ENCODE results near the gene FBXL19. TPM values are rescaled to one million over a fixed set of nuclear protein-coding genes. Genes with fewer than 3 reads are reported as not detected.

Gene FBXL19
- polyA plus RNA-seq, 1 of the 3 experiments (the other 2 are of a cell fraction): 20.6 TPM

GRCh38 chr16:30957456-30958174 lies 34.2 kb downstream of the FBXL19 start, which contains the start of gene SETD1A:
Gene SETD1A, plus strand, starts transcription at chr16:30957754. Its CDS starts 978 bp downstream, at chr16:30958732.
- no peaks in the 10 kb centered on the region for H3K27me3 ChIP-seq (ENCODE audit: insufficient read depth)
- peak within 1 kb of the TSS; percentile 99 for H2AFZ ChIP-seq (ENCODE audit: low read depth)
- H3K27ac ChIP-seq (ENCODE audit: low read depth in 2 of 2, low read length in 1 of 2): peak within 1 kb of the TSS; percentile 98 to 99
- ChIA-PET POLR2A (interaction anchor here (0.5 to 1.1 kb wide), 5 partner anchors 10 to 485 kb away, joined by 3 to 4 read pairs (median 3); partner anchors contain the start of genes ZNF646, ZNF668 and ZNF843), CTCF (interaction anchor here (2.3 kb wide), 1 partner anchor 9 kb away, joined by 5 read pairs; no protein-coding TSS in a partner anchor)
- H3K79me2 ChIP-seq (ENCODE audit: insufficient read depth): peaks cover 28% of the 10 kb centered on the region
- peaks cover 37% of the 10 kb centered on the region for H3F3A ChIP-seq (replicated peaks; ENCODE audit: insufficient read depth)
- no peaks in the 10 kb centered on the region for H3K9me2 ChIP-seq
- H3K4me3 ChIP-seq (ENCODE audit: low read depth in 2 of 2, low read length in 1 of 2): peak within 1 kb of the TSS; percentile 74 to 99
- H3K9ac ChIP-seq: peak within 1 kb of the TSS; percentile 100
- H3K4me2 ChIP-seq: peak within 1 kb of the TSS; percentile 93
- peaks cover 0 to 25% of the 10 kb centered on the region in 2 experiments; a peak in 1 of 4 replicates for H3K4me1 ChIP-seq (ENCODE audit: control insufficient read depth in 1 of 2, insufficient read depth in 2 of 2, low read depth in 1 of 2, low read length in 1 of 2)
- WGBS (ENCODE audit: low lambda C conversion rate): under 1% methylated on average over 28 of the region's 85 CpGs
- H3K36me3 ChIP-seq (replicated peaks in 1 of 2; ENCODE audit: control insufficient read depth in 1 of 2, insufficient read depth in 2 of 2, low read length in 1 of 2): peaks cover 27 to 38% of the 10 kb centered on the region in 2 experiments
- no peaks in the 10 kb centered on the region; the same call in 1 of the 2 replicates for H4K20me1 ChIP-seq (ENCODE audit: insufficient read depth)
- peak; percentile 96 for DNase-seq
- H3K9me3 ChIP-seq: no peaks in the 10 kb centered on the region
- TF ChIP-seq ELF1 (IDR thresholded peaks at IDR 0.05): peak; percentile 61; the same call in 1 of the 2 replicates
- TF ChIP-seq TAF1 (IDR thresholded peaks at IDR 0.05; ENCODE audit: borderline replicate concordance, low read depth, low read length): peak; percentile 36; the same call in 1 of the 2 replicates
- no peak for TF ChIP-seq MEF2A (IDR thresholded peaks at IDR 0.05; ENCODE audit: borderline replicate concordance, low read depth)
- TF ChIP-seq NFIC (IDR thresholded peaks at IDR 0.05; ENCODE audit: borderline replicate concordance): peak; percentile 32
- no peak for TF ChIP-seq MXI1 (IDR thresholded peaks at IDR 0.05; ENCODE audit: low read depth, low read length)
- peak; percentile 61 for TF ChIP-seq GABPA (IDR thresholded peaks at IDR 0.05; ENCODE audit: low read depth)
- TF ChIP-seq GATA2 (CRISPR knock-in tag; IDR thresholded peaks at IDR 0.05): no peak
- TF ChIP-seq NRF1 (IDR thresholded peaks at IDR 0.05; ENCODE audit: low read depth, low read length): peak; percentile 50
- TF ChIP-seq, protein P1, sequence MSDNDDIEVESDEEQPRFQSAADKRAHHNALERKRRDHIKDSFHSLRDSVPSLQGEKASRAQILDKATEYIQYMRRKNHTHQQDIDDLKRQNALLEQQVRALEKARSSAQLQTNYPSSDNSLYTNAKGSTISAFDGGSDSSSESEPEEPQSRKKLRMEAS (IDR thresholded peaks at IDR 0.05; ENCODE audit: low read depth): no peak; the same call in 1 of the 2 replicates
- TF ChIP-seq SIN3A (IDR thresholded peaks at IDR 0.05; ENCODE audit: borderline replicate concordance, low read depth, low read length): 0 out of 2 replicates have a peak, but pooled peaks have one; percentile 35
- TF ChIP-seq RXRA (IDR thresholded peaks at IDR 0.05; ENCODE audit: borderline replicate concordance, low read depth): no peak
- TF ChIP-seq, protein P2, sequence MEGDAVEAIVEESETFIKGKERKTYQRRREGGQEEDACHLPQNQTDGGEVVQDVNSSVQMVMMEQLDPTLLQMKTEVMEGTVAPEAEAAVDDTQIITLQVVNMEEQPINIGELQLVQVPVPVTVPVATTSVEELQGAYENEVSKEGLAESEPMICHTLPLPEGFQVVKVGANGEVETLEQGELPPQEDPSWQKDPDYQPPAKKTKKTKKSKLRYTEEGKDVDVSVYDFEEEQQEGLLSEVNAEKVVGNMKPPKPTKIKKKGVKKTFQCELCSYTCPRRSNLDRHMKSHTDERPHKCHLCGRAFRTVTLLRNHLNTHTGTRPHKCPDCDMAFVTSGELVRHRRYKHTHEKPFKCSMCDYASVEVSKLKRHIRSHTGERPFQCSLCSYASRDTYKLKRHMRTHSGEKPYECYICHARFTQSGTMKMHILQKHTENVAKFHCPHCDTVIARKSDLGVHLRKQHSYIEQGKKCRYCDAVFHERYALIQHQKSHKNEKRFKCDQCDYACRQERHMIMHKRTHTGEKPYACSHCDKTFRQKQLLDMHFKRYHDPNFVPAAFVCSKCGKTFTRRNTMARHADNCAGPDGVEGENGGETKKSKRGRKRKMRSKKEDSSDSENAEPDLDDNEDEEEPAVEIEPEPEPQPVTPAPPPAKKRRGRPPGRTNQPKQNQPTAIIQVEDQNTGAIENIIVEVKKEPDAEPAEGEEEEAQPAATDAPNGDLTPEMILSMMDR (IDR thresholded peaks at IDR 0.05): no peak
- no peak for TF ChIP-seq JUND (IDR thresholded peaks at IDR 0.05)
- peak; percentile 68 for TF ChIP-seq CHD2 (IDR thresholded peaks at IDR 0.05; ENCODE audit: low read length, partially characterized antibody)
- peak; percentile 78 to 94; a peak in 3 of 4 replicates for TF ChIP-seq EP300 (IDR thresholded peaks at IDR 0.05; ENCODE audit: borderline replicate concordance in 1 of 2, low read depth in 1 of 2, low read length in 1 of 2)
- 0 out of 2 replicates have a peak, but pooled peaks have one; percentile 14 for TF ChIP-seq REST (IDR thresholded peaks at IDR 0.05; ENCODE audit: low read depth, low read length)
- TF ChIP-seq, protein P3, sequence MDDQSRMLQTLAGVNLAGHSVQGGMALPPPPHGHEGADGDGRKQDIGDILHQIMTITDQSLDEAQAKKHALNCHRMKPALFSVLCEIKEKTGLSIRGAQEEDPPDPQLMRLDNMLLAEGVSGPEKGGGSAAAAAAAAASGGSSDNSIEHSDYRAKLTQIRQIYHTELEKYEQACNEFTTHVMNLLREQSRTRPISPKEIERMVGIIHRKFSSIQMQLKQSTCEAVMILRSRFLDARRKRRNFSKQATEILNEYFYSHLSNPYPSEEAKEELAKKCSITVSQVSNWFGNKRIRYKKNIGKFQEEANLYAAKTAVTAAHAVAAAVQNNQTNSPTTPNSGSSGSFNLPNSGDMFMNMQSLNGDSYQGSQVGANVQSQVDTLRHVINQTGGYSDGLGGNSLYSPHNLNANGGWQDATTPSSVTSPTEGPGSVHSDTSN (IDR thresholded peaks at IDR 0.05): no peak
